T47D (cell line): ENCODE measurements around the gene HLA-DQB1.
"Not testable (repeated sequence)": the region's sequence is repeated elsewhere in the genome, so short reads cannot be mapped to it uniquely, and the experiment has no call there.

Source experiments
- DNase-seq, 2 experiments: peaks; one replicate each; pipeline versions ENCODE4 v3.0.0 to v3.0.0-alpha.2; 2011 to 2012; ENCODE audit warnings: low read depth in 1 of 2, low spot score in 1 of 2
- JUND ChIP-seq: IDR thresholded peaks from 2 replicates; pipeline ENCODE4 v1.6.1; 2012; ENCODE audit warnings: low read depth
- in situ Hi-C: cut with HindIII; loops from 2 replicates; pipeline ENCODE4 v1.10.0; 2016; ENCODE audit warnings: low sequenced_read_pairs, low pct_unique_long_range_greater_than_20kb

Gene HLA-DQB1

GRCh38 chr6:32679492-32679891 lies 13.0 kb upstream of the HLA-DQB1 start:
- no peak for TF ChIP-seq JUND
- in situ Hi-C loops = no loop called here
- DNase-seq = no peak

- in situ Hi-C loops = not testable (repeated sequence)
These were observed 7.7 kb upstream of the HLA-DQB1 start for GRCh38 chr6:32674123-32674522.

GRCh38 chr6:32671908-32672307 lies 5.5 kb upstream of the HLA-DQB1 start:
- DNase-seq, in situ Hi-C loops: not testable (repeated sequence)

More at GRCh38 chr6:32674123-32674522, 7.7 kb upstream of the HLA-DQB1 start:
- DNase-seq = not testable (repeated sequence)

- in situ Hi-C loops = no loop called here
- DNase-seq = no peak
- TF ChIP-seq JUND = no peak
These were observed 3.4 kb upstream of the HLA-DQB1 start for GRCh38 chr6:32669893-32670292.

- no peak for TF ChIP-seq JUND
- in situ Hi-C loops = no loop called here
- DNase-seq = no peak
These were observed 2.8 kb upstream of the HLA-DQB1 start for GRCh38 chr6:32669240-32669639.

GRCh38 chr6:32668226-32668747 lies 1.8 kb upstream of the HLA-DQB1 start:
- no peak for TF ChIP-seq JUND
- in situ Hi-C loops = no loop called here
- peak; percentile 50 to 92 for DNase-seq

GRCh38 chr6:32665661-32666060 lies 796 bp downstream of the HLA-DQB1 start:
- no peak for TF ChIP-seq JUND
- in situ Hi-C loops = no loop called here
- DNase-seq = no peak

- DNase-seq = no peak
- in situ Hi-C loops = no loop called here
- no peak for TF ChIP-seq JUND
These were observed 1.6 kb downstream of the HLA-DQB1 start for GRCh38 chr6:32664827-32665362.

GRCh38 chr6:32664354-32664753 lies 2.1 kb downstream of the HLA-DQB1 start:
- in situ Hi-C loops = no loop called here
- no peak for DNase-seq
- TF ChIP-seq JUND = no peak

- DNase-seq = no peak
- no peak for TF ChIP-seq JUND
- in situ Hi-C loops = no loop called here
These were observed 3.6 kb downstream of the HLA-DQB1 start for GRCh38 chr6:32662836-32663235.

- in situ Hi-C loops = no loop called here
- no peak for DNase-seq
- no peak for TF ChIP-seq JUND
These were observed 4.4 kb downstream of the HLA-DQB1 start for GRCh38 chr6:32662099-32662498.

- TF ChIP-seq JUND = no peak
- DNase-seq = no peak
- in situ Hi-C loops = no loop called here
These were observed 6.4 kb downstream of the HLA-DQB1 start for GRCh38 chr6:32659856-32660595.

GRCh38 chr6:32658268-32658897 lies 8.1 kb downstream of the HLA-DQB1 start:
- no peak for TF ChIP-seq JUND
- in situ Hi-C loops = no loop called here
- DNase-seq = no peak

- DNase-seq, in situ Hi-C loops: not testable (repeated sequence)
These were observed 8.6 kb downstream of the HLA-DQB1 start for GRCh38 chr6:32657819-32658218.

- DNase-seq, in situ Hi-C loops: not testable (repeated sequence)
These were observed 9.1 kb downstream of the HLA-DQB1 start for GRCh38 chr6:32657329-32657728.
